K562 (cell line): ENCODE data around the gene MED19. TPM values are rescaled to one million over a fixed set of nuclear protein-coding genes. Genes with fewer than 3 reads are reported as not detected.
A peak's percentile ranks its signal among the peaks of the same experiment; 100 is the strongest.

Experiments used
- BACH1 ChIP-seq: fragments of 200-800 bp; sonication (Bioruptor generic); IDR thresholded peaks from 2 replicates; pipeline ENCODE4 v1.6.1; 2016; ENCODE audit warnings: missing genetic modification characterization, missing compliant biosample characterization
- CHD1 ChIP-seq: fragments of 200-600 bp; sonication (generic); IDR thresholded peaks from one replicate; pipeline ENCODE4 v1.6.1; 2012; ENCODE audit warnings: mild to moderate bottlenecking, moderate library complexity, low read length, inconsistent platforms
- COPS2 ChIP-seq: fragments of 450-650 bp; conservative IDR thresholded peaks from 2 replicates; pipeline ENCODE4 v1.6.1; 2016; ENCODE audit warnings: mild to moderate bottlenecking, moderate library complexity
- DMBX1 ChIP-seq: fragments of 250-450 bp; sonication (Bioruptor Pico); IDR thresholded peaks from 2 replicates; pipeline ENCODE4 v1.8.0; 2022; ENCODE audit warnings: inconsistent platforms, mild to moderate bottlenecking, moderate library complexity, borderline replicate concordance
- DPF2 ChIP-seq: fragments of 450-650 bp; IDR thresholded peaks from 2 replicates; pipeline ENCODE4 v1.6.1; 2016
- ELF4 ChIP-seq: fragments of 450-650 bp; formaldehyde crosslinking; IDR thresholded peaks from 2 replicates; pipeline ENCODE4 v1.4.0; 2022; ENCODE audit warnings: missing genetic modification characterization
- ESRRA ChIP-seq: fragments of 450-650 bp; IDR thresholded peaks from 2 replicates; pipeline ENCODE4 v1.6.1; 2014; ENCODE audit warnings: low read depth, mild to moderate bottlenecking, moderate library complexity, borderline replicate concordance
- FOSL1 ChIP-seq: fragments of 200-800 bp; sonication (Bioruptor generic); conservative IDR thresholded peaks from 2 replicates; pipeline ENCODE4 v1.6.1; 2016; ENCODE audit warnings: missing genetic modification characterization, missing compliant biosample characterization
- FOXK2 ChIP-seq, 2 experiments: fragments of 450-650 bp; IDR thresholded peaks in 1 of 2; conservative IDR thresholded peaks in 1 of 2; 2 replicates each; pipeline ENCODE4 v1.6.1; 2016; ENCODE audit warnings: low read depth in 2 of 2, mild to moderate bottlenecking in 1 of 2
- FUS ChIP-seq: fragments of 200-400 bp; formaldehyde crosslinking; optimal IDR thresholded peaks from 2 replicates; pipeline ENCODE3; 2017; ENCODE audit warnings: low read depth, low read length
- HMBOX1 ChIP-seq: sonication (generic); IDR thresholded peaks from 2 replicates; pipeline ENCODE4 v1.6.1; 2016
- KLF6 ChIP-seq: fragments of 250-450 bp; sonication (Bioruptor Pico); IDR thresholded peaks from 2 replicates; pipeline ENCODE4 v1.4.0; 2020; ENCODE audit warnings: mild to moderate bottlenecking, moderate library complexity, borderline replicate concordance
- L3MBTL2 ChIP-seq: fragments of 450-650 bp; IDR thresholded peaks from 2 replicates; pipeline ENCODE4 v1.6.1; 2016; ENCODE audit warnings: mild to moderate bottlenecking, moderate library complexity
- MAZ ChIP-seq, 2 experiments: fragments of 450-650 bp in 1 of 2; sonication (generic) in 1 of 2; formaldehyde crosslinking; IDR thresholded peaks in 1 of 2; conservative IDR thresholded peaks in 1 of 2; 2 replicates each; pipeline versions ENCODE4 v1.4.0 to v1.5.0; 2020; ENCODE audit warnings: mild to moderate bottlenecking in 1 of 2, missing genetic modification reagents in 1 of 2
- MYNN ChIP-seq, 2 experiments: sonication (generic); formaldehyde crosslinking in 1 of 2; IDR thresholded peaks; 2 replicates each; pipeline versions ENCODE4 v1.5.0 to v1.6.1; 2016 to 2020; ENCODE audit warnings: antibody characterized with exemption in 1 of 2, missing genetic modification reagents in 1 of 2
- RB1 ChIP-seq: fragments of 450-650 bp; IDR thresholded peaks from 2 replicates; pipeline ENCODE4 v1.6.1; 2017; ENCODE audit warnings: low read depth, mild to moderate bottlenecking
- TBL1XR1 ChIP-seq, 2 experiments: IDR thresholded peaks; 2 replicates each; pipeline ENCODE4 v1.6.1; 2012; ENCODE audit warnings: improper control_type of control experiment in 2 of 2, low read length in 2 of 2, mild to moderate bottlenecking in 1 of 2
- ZFP36 ChIP-seq: fragments of 150-350 bp; IDR thresholded peaks from 2 replicates; pipeline ENCODE4 v1.6.1; 2018; ENCODE audit warnings: low read length, low read depth; ENCODE audit not compliant: partially characterized antibody
- ZNF175 ChIP-seq: fragments of 200-800 bp; sonication (Bioruptor generic); IDR thresholded peaks from 2 replicates; pipeline ENCODE4 v1.6.1; 2016; ENCODE audit warnings: low read depth, mild to moderate bottlenecking, missing genetic modification characterization, missing compliant biosample characterization
- ZNF23 ChIP-seq: fragments of 250-450 bp; sonication (Bioruptor Pico); IDR thresholded peaks from 2 replicates; pipeline ENCODE4 v1.4.0; 2020; ENCODE audit warnings: mild to moderate bottlenecking
- ZNF24 ChIP-seq: fragments of 450-650 bp; IDR thresholded peaks from 2 replicates; pipeline ENCODE4 v1.6.1; 2016
- ZNF282 ChIP-seq: sonication (generic); formaldehyde crosslinking; IDR thresholded peaks from 2 replicates; pipeline ENCODE4 v1.8.1; 2023; ENCODE audit warnings: missing genetic modification reagents
- ZNF408 ChIP-seq: fragments of 250-450 bp; sonication (Bioruptor Pico); IDR thresholded peaks from 2 replicates; pipeline ENCODE4 v1.4.0; 2020; ENCODE audit warnings: low read depth, mild to moderate bottlenecking, moderate library complexity
- ZNF507 ChIP-seq: conservative IDR thresholded peaks from 2 replicates; pipeline ENCODE4 v1.6.1; 2017; ENCODE audit warnings: missing genetic modification characterization, missing compliant biosample characterization
- ZNF561 ChIP-seq: fragments of 450-650 bp; formaldehyde crosslinking; conservative IDR thresholded peaks from 2 replicates; pipeline ENCODE4 v1.4.0; 2020; ENCODE audit warnings: mild to moderate bottlenecking, moderate library complexity
- polyA plus RNA-seq, 8 experiments: library from polyadenylated mRNA; depleted of rRNA in 4 of 8; stranded (reverse) in 5 of 8; unstranded in 3 of 8; fragments of >200 nt; fragmentation: Nextera tagmentation in 2 of 8; fragmentation: Illumina TruSeq in 1 of 8; extraction: Ambion mirVana in 2 of 8; extraction: Trizol in 1 of 8; gene quantifications; 2 replicates each; pipeline versions ENCODE4 v1.2.1 to v1.2.3, GENCODE V29; 2011 to 2014; ENCODE audit warnings: inconsistent platforms in 1 of 8, missing spikeins in 1 of 8
- total RNA-seq, 7 experiments: library from RNA; depleted of rRNA in 6 of 7; stranded (reverse); fragments of >200 nt in 6 of 7; fragmentation: Illumina TruSeq in 2 of 7; extraction: Trizol in 2 of 7; gene quantifications; 2 replicates each; pipeline versions ENCODE4 v1.2.1 to v1.2.3, GENCODE V29; 2011 to 2021; ENCODE audit warnings: low replicate concordance in 1 of 7
- TF ChIP-seq, protein P1 (sequence below): fragments of 250-450 bp; sonication (Bioruptor Pico); IDR thresholded peaks from 2 replicates; pipeline ENCODE4 v1.9.0; 2021; ENCODE audit warnings: mild to moderate bottlenecking, inconsistent platforms

Gene MED19
- total and polyA plus RNA-seq, 9 of the 15 experiments (the other 6 are each of a cell fraction or from before 2014, with no cell fraction given), result 7.3 to 23.5 (median 15.0) TPM

- TF ChIP-seq ZNF561 (CRISPR knock-in tag), result no peak
- TF ChIP-seq ELF4 (CRISPR knock-in tag), result 0 out of 2 replicates have a peak, but pooled peaks have one; percentile 39
- no peak for TF ChIP-seq ZNF282 (CRISPR knock-in tag)
- TF ChIP-seq COPS2, result no peak
- TF ChIP-seq L3MBTL2, result peak; percentile 51; the same call in 1 of the 2 replicates
- no peak for TF ChIP-seq ZNF507 (tag)
- TF ChIP-seq ZNF175 (CRISPR knock-in tag), result 0 out of 2 replicates have a peak, but pooled peaks have one; percentile 45
- no peak for TF ChIP-seq RB1
- TF ChIP-seq MAZ (CRISPR knock-in tag; conservative IDR thresholded peaks at IDR 0.05 in 1 of 2, IDR thresholded peaks at IDR 0.05 in 1 of 2), result peak in 1 of 2 experiments; percentile 76; a peak in 1 of 4 replicates
- no peak for TF ChIP-seq FUS
- 0 out of 2 replicates have a peak, but pooled peaks have one; percentile 21 for TF ChIP-seq BACH1
- TF ChIP-seq CHD1, result no peak
- TF ChIP-seq HMBOX1, result peak; percentile 100
- TF ChIP-seq FOXK2 (conservative IDR thresholded peaks at IDR 0.05 in 1 of 2, IDR thresholded peaks at IDR 0.05 in 1 of 2; ENCODE audit: low read depth in 2 of 2), result peak in 1 of 2 experiments; percentile 31; a peak in 1 of 4 replicates
- TF ChIP-seq ESRRA, result peak; percentile 83
- TF ChIP-seq, protein P1, sequence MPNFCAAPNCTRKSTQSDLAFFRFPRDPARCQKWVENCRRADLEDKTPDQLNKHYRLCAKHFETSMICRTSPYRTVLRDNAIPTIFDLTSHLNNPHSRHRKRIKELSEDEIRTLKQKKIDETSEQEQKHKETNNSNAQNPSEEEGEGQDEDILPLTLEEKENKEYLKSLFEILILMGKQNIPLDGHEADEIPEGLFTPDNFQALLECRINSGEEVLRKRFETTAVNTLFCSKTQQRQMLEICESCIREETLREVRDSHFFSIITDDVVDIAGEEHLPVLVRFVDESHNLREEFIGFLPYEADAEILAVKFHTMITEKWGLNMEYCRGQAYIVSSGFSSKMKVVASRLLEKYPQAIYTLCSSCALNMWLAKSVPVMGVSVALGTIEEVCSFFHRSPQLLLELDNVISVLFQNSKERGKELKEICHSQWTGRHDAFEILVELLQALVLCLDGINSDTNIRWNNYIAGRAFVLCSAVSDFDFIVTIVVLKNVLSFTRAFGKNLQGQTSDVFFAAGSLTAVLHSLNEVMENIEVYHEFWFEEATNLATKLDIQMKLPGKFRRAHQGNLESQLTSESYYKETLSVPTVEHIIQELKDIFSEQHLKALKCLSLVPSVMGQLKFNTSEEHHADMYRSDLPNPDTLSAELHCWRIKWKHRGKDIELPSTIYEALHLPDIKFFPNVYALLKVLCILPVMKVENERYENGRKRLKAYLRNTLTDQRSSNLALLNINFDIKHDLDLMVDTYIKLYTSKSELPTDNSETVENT (CRISPR knock-in tag), result no peak
- peak; percentile 17; the same call in 1 of the 2 replicates for TF ChIP-seq KLF6 (CRISPR knock-in tag)
- TF ChIP-seq ZNF24, result peak; percentile 70; the same call in 1 of the 2 replicates
- no peak for TF ChIP-seq TBL1XR1 (IDR thresholded peaks at IDR 0.05; ENCODE audit: low read length in 2 of 2)
- 0 out of 2 replicates have a peak, but pooled peaks have one; percentile 18 for TF ChIP-seq DMBX1 (CRISPR knock-in tag)
- TF ChIP-seq ZNF23, result no peak
- no peak for TF ChIP-seq ZNF408 (CRISPR knock-in tag)
- TF ChIP-seq MYNN (IDR thresholded peaks at IDR 0.05), result no peak
- no peak for TF ChIP-seq MYNN (CRISPR knock-in tag; IDR thresholded peaks at IDR 0.05)
- peak; percentile 69 for TF ChIP-seq DPF2
- TF ChIP-seq FOSL1 (tag), result no peak; the same call in 1 of the 2 replicates
- TF ChIP-seq ZFP36, result no peak
These were observed 23.7 kb upstream of the MED19 start (continued) for GRCh38 chr11:57735619-57736298.
